A204.1 (cell line): ENCODE measurements around the gene MSMB.
"Not testable (repeated sequence)": the region's sequence is repeated elsewhere in the genome, so short reads cannot be mapped to it uniquely, and the experiment has no call there.

ENCODE experiments used
- FAIRE-seq: peaks from 2 replicates; lab custom pipeline; 2012; peaks lifted over from hg19 to GRCh38; lab: Jason Lieb, UNC

Gene MSMB

GRCh38 chr10:46006219-46006618, 39.9 kb downstream of the MSMB start:
- FAIRE-seq = no peak

- no peak for FAIRE-seq
These were observed 40.7 kb downstream of the MSMB start for GRCh38 chr10:46005383-46005782.

DNA sequence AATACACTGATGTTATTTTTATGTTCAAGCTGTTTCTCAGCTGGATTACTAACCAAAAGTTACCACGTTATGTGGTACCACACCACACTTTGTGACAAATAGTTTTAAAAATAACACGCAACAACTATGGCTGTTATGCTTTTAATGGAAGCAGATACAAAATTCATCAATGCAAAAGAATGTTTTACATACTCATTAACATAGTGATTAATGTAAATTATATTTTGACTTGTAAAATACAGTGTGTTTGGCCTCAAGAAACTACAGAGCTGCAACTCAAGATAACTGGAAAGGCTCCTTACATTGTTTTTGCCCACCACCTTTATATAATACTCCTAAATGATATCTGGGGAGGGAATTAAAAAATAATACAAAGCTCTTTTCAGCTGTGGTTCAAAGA, 41.1 kb downstream of the MSMB start:
- no peak for FAIRE-seq

- FAIRE-seq = no peak
These were observed 43.0 kb downstream of the MSMB start for GRCh38 chr10:46002916-46003693.

GRCh38 chr10:46002189-46002687, 43.8 kb downstream of the MSMB start:
- FAIRE-seq = not testable (repeated sequence)

DNA sequence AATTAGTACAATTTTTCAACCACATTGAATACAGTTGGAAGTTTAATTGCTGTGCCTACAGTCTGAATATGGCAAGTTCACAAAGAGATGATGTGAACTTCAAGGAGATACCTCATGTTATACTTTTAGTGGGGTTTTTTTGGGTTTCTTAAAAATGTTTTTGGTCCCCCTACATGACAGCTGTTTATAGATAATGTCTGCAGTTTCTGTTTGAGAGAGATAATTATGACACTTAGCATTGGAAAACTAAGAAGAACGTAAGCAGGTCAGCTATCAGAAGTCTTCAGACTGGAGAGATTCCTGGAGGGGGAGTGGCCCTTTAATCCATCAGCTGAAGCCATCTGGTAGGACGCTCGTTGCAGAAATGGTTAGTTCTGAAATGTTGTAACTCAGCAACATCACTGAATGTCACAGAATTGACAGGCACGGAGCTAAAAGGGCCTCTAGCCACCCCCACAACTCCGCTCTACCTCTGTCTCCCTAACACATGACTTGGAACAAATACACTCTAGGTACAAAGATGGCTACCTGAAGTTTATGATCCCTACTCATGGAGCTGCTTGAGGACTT, 44.8 kb downstream of the MSMB start:
- FAIRE-seq = no peak

DNA sequence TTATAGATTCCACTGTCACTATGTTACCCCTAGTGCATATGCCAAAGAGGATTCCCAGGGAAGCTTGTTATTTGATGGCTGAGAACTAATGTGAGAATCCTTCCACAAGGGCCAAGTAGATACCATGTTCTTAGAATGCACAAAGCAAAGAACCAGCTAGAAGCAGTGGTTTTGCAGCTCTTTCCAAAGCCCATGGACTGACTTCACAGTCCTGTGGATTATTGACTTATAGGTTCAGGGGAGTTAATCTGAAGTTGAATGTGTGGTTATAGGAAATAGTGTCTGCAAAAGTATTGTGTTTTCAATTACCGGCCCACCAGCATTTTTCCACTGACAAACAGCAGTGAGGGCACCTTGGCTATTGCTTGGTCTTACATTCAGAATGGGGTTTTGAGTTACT, 45.5 kb downstream of the MSMB start:
- FAIRE-seq = no peak

DNA sequence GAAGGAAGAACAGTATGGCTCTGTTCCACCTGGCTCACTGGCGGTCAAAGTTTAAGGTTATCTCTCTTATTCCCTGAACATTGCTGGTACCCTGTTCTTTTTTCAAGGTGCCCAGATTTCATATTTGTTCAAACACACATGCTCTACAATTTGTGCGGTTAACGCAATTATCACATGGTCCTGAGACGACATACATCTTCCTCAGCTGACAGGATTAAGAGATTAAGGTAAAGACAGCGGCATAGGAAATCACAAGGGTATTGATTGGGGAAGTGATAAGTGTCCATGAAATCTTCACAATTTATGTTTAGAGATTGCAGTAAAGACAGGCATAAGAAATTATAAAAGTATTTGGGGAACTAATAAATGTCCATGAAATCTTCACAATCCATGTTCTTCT, 46.1 kb downstream of the MSMB start:
- FAIRE-seq = not testable (repeated sequence)

DNA sequence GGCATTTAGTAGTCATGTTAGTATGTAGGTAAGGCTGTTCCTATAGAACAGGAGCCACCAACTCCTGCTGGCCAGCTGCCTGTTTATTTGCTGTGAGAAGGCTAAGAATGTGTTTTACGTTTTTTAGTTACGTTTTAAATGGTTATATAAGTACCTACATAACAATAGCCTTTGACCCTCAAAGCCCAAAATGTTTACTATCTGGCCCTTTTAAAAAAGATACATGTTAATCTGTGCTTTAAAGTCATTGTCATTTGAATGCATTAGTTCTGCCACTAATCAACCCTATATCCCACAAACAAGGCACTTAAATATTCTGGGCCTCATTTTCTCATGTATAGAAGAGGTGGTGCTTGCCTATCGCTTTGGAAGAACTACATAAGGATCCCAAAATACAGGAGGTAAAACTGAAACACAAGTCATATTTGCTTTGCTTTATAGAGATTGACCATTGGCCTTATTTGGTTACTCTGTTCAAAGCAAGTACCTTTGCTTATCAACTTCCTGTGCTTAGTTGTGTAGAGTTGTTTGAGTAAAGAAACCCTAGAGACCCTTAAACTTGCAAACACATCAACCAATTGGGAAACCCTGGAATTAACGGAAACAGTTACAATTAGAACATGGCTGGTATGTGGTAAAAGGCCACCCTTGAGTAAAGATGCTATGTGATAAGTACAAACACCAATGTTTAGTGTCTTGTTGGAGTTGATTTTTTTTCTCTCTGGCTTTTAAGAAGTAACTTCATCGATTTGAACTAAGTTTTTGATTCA, 47.9 kb downstream of the MSMB start:
- no peak for FAIRE-seq

- no peak for FAIRE-seq
These were observed 48.5 kb downstream of the MSMB start for GRCh38 chr10:45997557-45997956.

DNA sequence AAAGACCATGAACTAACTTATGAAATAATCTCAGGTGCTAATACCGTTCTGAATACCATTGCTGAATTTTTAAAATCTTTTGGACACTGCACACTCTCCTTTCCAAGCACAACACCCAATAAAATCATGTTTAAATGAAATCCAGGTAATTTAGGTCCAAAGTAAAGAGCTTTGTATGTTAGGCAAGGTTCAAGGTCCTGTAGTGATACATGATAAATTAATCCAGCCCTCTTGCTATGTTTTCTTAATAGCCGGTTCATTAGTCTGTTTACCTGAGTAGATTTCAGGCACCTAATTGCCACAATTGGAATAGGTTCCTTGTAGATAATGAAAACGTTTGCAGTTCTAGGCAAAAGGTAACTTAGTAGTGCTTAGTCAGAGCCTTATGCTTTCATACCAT, 60.5 kb downstream of the MSMB start:
- not testable (repeated sequence) for FAIRE-seq

DNA sequence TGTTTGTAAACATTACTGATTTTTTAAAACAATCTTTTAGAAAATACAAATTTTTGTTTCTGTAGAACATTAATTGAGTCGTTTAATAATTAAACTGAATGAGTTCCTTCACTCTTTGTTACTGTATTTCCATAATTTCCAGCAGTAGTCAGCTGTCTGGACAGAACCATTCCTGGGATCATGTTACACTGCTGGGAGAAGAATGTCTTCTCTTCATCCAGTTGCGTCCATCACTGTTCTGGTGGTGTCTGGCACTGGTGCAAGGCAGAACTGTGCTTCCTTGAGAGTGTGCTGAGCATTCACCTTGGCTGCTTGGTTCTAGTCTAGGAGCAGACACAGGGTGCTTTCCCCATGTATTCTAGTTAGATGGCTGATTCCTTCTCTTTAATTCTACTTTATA, 61.6 kb downstream of the MSMB start:
- FAIRE-seq = not testable (repeated sequence)

DNA sequence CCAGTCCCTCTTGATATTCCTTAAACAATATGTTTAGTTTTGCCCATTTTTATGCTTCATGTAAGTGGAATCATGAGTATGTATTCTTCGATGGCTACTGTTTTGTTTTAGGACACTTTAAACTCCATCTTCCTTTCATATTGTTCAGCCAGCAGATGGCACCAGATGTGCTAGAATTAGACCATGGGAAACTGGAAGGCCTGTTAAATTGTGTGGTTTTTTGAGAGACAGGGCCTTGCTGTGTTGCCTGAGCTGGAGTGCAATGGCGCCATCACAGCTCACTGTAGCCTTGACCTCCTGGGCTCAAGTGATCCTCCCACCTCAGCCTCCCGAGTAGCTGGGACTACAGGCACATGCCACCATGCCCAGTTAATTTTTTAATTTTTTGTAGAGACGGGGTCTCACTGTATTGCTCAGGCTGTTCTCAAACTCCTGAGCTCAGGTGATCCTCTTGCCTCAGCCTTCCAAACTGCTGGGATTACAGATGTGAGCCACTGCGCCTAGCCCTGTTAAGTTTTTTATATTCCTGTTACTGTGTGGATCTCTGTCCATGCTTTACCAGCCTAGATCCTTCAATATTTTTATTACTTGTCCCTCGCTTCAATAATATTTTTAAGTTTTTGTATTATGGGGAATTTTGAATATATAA, 62.4 kb downstream of the MSMB start:
- FAIRE-seq = not testable (repeated sequence)
